HepG2 (cell line): Measurements from ENCODE around the gene KIN. TPM values are rescaled to one million over a fixed set of nuclear protein-coding genes. Genes with fewer than 3 reads are reported as not detected.

Source experiments
- ARID2 ChIP-seq: sonication (generic); formaldehyde crosslinking; IDR thresholded peaks from 2 replicates; pipeline ENCODE4 v1.8.1; 2022; ENCODE audit warnings: mild to moderate bottlenecking, missing genetic modification reagents, borderline replicate concordance
- ARNTL ChIP-seq: sonication (generic); formaldehyde crosslinking; IDR thresholded peaks from 2 replicates; pipeline ENCODE4 v1.4.0; 2020; ENCODE audit warnings: mild to moderate bottlenecking, missing genetic modification reagents
- ASH2L ChIP-seq: fragments of 300-600, 200-600 bp; sonication (generic); IDR thresholded peaks from 2 replicates; pipeline ENCODE4 v1.7.0; 2017; ENCODE audit warnings: low read depth, mild to moderate bottlenecking, moderate library complexity, mixed read lengths, low read length; ENCODE audit not compliant: insufficient read length
- DDIT3 ChIP-seq: sonication (generic); formaldehyde crosslinking; IDR thresholded peaks from 2 replicates; pipeline ENCODE4 v1.4.0; 2020; ENCODE audit warnings: mild to moderate bottlenecking, missing genetic modification reagents
- DMTF1 ChIP-seq: sonication (generic); formaldehyde crosslinking; IDR thresholded peaks from 2 replicates; pipeline ENCODE4 v1.4.0; 2020; ENCODE audit warnings: mild to moderate bottlenecking, missing genetic modification reagents
- EP300 ChIP-seq, 3 experiments: sonication (generic) in 1 of 3; formaldehyde crosslinking in 1 of 3; IDR thresholded peaks; 2 replicates each; pipeline versions ENCODE4 v1.5.1 to v1.6.1; 2011 to 2020; ENCODE audit warnings: low read depth in 2 of 3, low read length in 2 of 3, borderline replicate concordance in 1 of 3, improper control_type of control experiment in 1 of 3, mild to moderate bottlenecking in 1 of 3, missing genetic modification reagents in 1 of 3, moderate library complexity in 1 of 3
- ETV5 ChIP-seq: IDR thresholded peaks from 2 replicates; pipeline ENCODE4 v1.6.1; 2018; ENCODE audit warnings: missing biosample characterization, missing genetic modification reagents, inconsistent platforms, borderline replicate concordance
- FOXK2 ChIP-seq: fragments of 450-650 bp; IDR thresholded peaks from 2 replicates; pipeline ENCODE4 v1.6.1; 2016
- HOMEZ ChIP-seq: IDR thresholded peaks from 2 replicates; pipeline ENCODE4 v1.6.1; 2016; ENCODE audit warnings: low read depth
- IRF2 ChIP-seq: IDR thresholded peaks from 2 replicates; pipeline ENCODE4 v1.6.1; 2018; ENCODE audit warnings: missing genetic modification reagents, missing compliant biosample characterization
- MXD3 ChIP-seq: IDR thresholded peaks from 2 replicates; pipeline ENCODE4 v1.6.1; 2016; ENCODE audit warnings: mild to moderate bottlenecking, missing biosample characterization, missing genetic modification reagents
- MYC ChIP-seq: sonication (generic); formaldehyde crosslinking; IDR thresholded peaks from 2 replicates; pipeline ENCODE4 v1.9.0; 2021; ENCODE audit warnings: missing genetic modification reagents, borderline replicate concordance
- NRL ChIP-seq: sonication (generic); formaldehyde crosslinking; IDR thresholded peaks from 2 replicates; pipeline ENCODE4 v1.5.0; 2020; ENCODE audit warnings: missing genetic modification reagents, mild to moderate bottlenecking, moderate library complexity, borderline replicate concordance
- PCBP1 ChIP-seq: fragments of 200-400 bp; formaldehyde crosslinking; IDR thresholded peaks from 2 replicates; pipeline ENCODE4 v1.6.1; 2017; ENCODE audit warnings: mild to moderate bottlenecking, low read depth, low read length, borderline replicate concordance
- PRMT3 ChIP-seq: sonication (generic); formaldehyde crosslinking; IDR thresholded peaks from 2 replicates; pipeline ENCODE4 v1.8.1; 2022; ENCODE audit warnings: low read depth, mild to moderate bottlenecking, moderate library complexity, missing genetic modification reagents, borderline replicate concordance
- SIN3A ChIP-seq: IDR thresholded peaks from 2 replicates; pipeline ENCODE4 v1.6.1; 2011; ENCODE audit warnings: low read depth, mild to moderate bottlenecking, control low read depth, low read length, borderline replicate concordance
- SNAPC2 ChIP-seq: sonication (generic); formaldehyde crosslinking; IDR thresholded peaks from 2 replicates; pipeline ENCODE4 v1.8.1; 2022; ENCODE audit warnings: mild to moderate bottlenecking, missing genetic modification reagents
- SOX6 ChIP-seq, 2 experiments: fragments of 450-650 bp in 1 of 2; sonication (generic) in 1 of 2; formaldehyde crosslinking in 1 of 2; IDR thresholded peaks; 2 replicates each; pipeline versions ENCODE4 v1.4.0 to v1.6.1; 2017 to 2020; ENCODE audit warnings: antibody characterized with exemption in 1 of 2, mild to moderate bottlenecking in 1 of 2, missing genetic modification reagents in 1 of 2
- TBL1XR1 ChIP-seq: fragments of 150-350 bp; IDR thresholded peaks from 2 replicates; pipeline ENCODE4 v1.6.1; 2014; ENCODE audit warnings: borderline replicate concordance, low read length; ENCODE audit not compliant: partially characterized antibody
- TCF7 ChIP-seq: sonication (generic); IDR thresholded peaks from 2 replicates; pipeline ENCODE4 v1.6.1; 2016; ENCODE audit warnings: antibody characterized with exemption, low read depth
- TGIF2 ChIP-seq: IDR thresholded peaks from 2 replicates; pipeline ENCODE4 v1.6.1; 2016; ENCODE audit warnings: control low read depth, missing compliant biosample characterization
- ZBTB26 ChIP-seq: IDR thresholded peaks from 2 replicates; pipeline ENCODE4 v1.6.1; 2016; ENCODE audit warnings: missing compliant biosample characterization, missing genetic modification reagents, borderline replicate concordance
- ZKSCAN8 ChIP-seq: IDR thresholded peaks from 2 replicates; pipeline ENCODE4 v1.6.1; 2016; ENCODE audit warnings: borderline replicate concordance, missing genetic modification reagents, missing compliant biosample characterization
- ZNF850 ChIP-seq: sonication (generic); formaldehyde crosslinking; conservative IDR thresholded peaks from 2 replicates; pipeline ENCODE4 v1.9.0; 2021; ENCODE audit warnings: mild to moderate bottlenecking, missing genetic modification reagents
- polyA plus RNA-seq, 8 experiments: library from polyadenylated mRNA; depleted of rRNA in 3 of 8; stranded (reverse) in 7 of 8; unstranded in 1 of 8; fragments of >200 nt; fragmentation: Illumina TruSeq in 4 of 8; extraction: Trizol in 4 of 8; gene quantifications; 2 replicates each; pipeline versions ENCODE4 v1.2.1 to v1.2.3, GENCODE V29; 2011 to 2016; ENCODE audit warnings: low read depth in 4 of 8, missing spikeins in 1 of 8, mixed read lengths in 1 of 8; ENCODE audit not compliant: insufficient read depth in 1 of 8
- total RNA-seq, 5 experiments: library from RNA; depleted of rRNA; stranded (reverse); fragments of >200 nt; fragmentation: Illumina TruSeq; extraction: Trizol; gene quantifications; 2 replicates each; pipeline ENCODE4 v1.2.3, GENCODE V29; 2016; ENCODE audit warnings: low read depth in 1 of 5

The KIN gene
- total and polyA plus RNA-seq, 2 of the 13 experiments (the other 11 are each of a cell fraction or from before 2014, with no cell fraction given): 4.9 to 23.2 TPM

- TF ChIP-seq NRL (CRISPR knock-in tag) (no peak), DDIT3 (CRISPR knock-in tag) (peak; percentile 91; the same call in 1 of the 2 replicates), ETV5 (CRISPR knock-in tag) (peak; percentile 79; the same call in 1 of the 2 replicates), MYC (CRISPR knock-in tag) (no peak), EP300 (IDR thresholded peaks at IDR 0.05; ENCODE audit: low read depth in 2 of 2, low read length in 2 of 2) (peak; percentile 74 to 99; a peak in 3 of 4 replicates), EP300 (CRISPR knock-in tag; IDR thresholded peaks at IDR 0.05; ENCODE audit: borderline replicate concordance) (peak; percentile 85; the same call in 1 of the 2 replicates), HOMEZ (peak; percentile 88), ZKSCAN8 (CRISPR knock-in tag) (peak; percentile 90; the same call in 1 of the 2 replicates), ASH2L (peak; percentile 88), ARID2 (CRISPR knock-in tag) (no peak), FOXK2 (0 out of 2 replicates have a peak, but pooled peaks have one; percentile 37), SIN3A (peak; percentile 39; the same call in 1 of the 2 replicates), ZNF850 (no peak), ARNTL (peak; percentile 70), TGIF2 (CRISPR knock-in tag) (0 out of 2 replicates have a peak, but pooled peaks have one; percentile 50), SOX6 (IDR thresholded peaks at IDR 0.05) (no peak), SOX6 (CRISPR knock-in tag; IDR thresholded peaks at IDR 0.05) (peak; percentile 97), DMTF1 (CRISPR knock-in tag) (no peak), SNAPC2 (no peak), MXD3 (CRISPR knock-in tag) (no peak), TBL1XR1 (peak; percentile 55), ZBTB26 (CRISPR knock-in tag) (no peak), PCBP1 (no peak), IRF2 (CRISPR knock-in tag) (0 out of 2 replicates have a peak, but pooled peaks have one; percentile 72), TCF7 (peak; percentile 95), PRMT3 (CRISPR knock-in tag) (no peak)
Measured at GRCh38 chr10:7707102-7707501, 80.7 kb downstream of the KIN start (continued).
